K562 (cell line): ENCODE measurements around the gene CAMK2N1. TPM values are rescaled to one million over a fixed set of nuclear protein-coding genes. Genes with fewer than 3 reads are reported as not detected.
A peak's percentile ranks its signal among the peaks of the same experiment; 100 is the strongest.

Source experiments
- ATAC-seq: fragments of 200-7000 bp; cut with Tn5 transposase; 3 replicates; pipeline ENCODE4 v1.9.1; 2020; ENCODE audit warnings: moderate library complexity
- BruUV-seq: library from RNA; stranded (reverse); fragments of 400-500 nt; replicated peaks from 2 replicates; lab custom pipeline; 2021; lab: Mats Ljungman, UMichigan
- CTCF ChIA-PET: fragments of 300-600 bp; formaldehyde crosslinking; extraction: SDS; loops from one replicate; lab custom pipeline; 2021; ENCODE audit warnings: low intra/inter-chr PET ratio; lab: Yijun Ruan, JAX
- POLR2A ChIA-PET: fragments of 300-600, 350-650 bp; sonication (Branson Sonifier 250); formaldehyde crosslinking; extraction: SDS; loops from one replicate; lab custom pipeline; 2021; ENCODE audit warnings: antibody characterized with exemption, inconsistent platforms; lab: Yijun Ruan, JAX
- DNase-seq, 4 experiments: peaks; one replicate each; pipeline versions ENCODE4 v3.0.0 to v3.0.0-alpha.2; 2011 to 2018; ENCODE audit warnings: low spot score in 3 of 4, mixed read lengths in 3 of 4; ENCODE audit errors: extremely low read depth in 1 of 4
- FAIRE-seq: peaks from 2 replicates; lab custom pipeline; 2011; peaks lifted over from hg19 to GRCh38; lab: Jason Lieb, UNC
- H2AFZ ChIP-seq: 2 replicates; pipeline ENCODE4 v1.6.0; 2011; ENCODE audit warnings: low read depth, low read length, control low read depth, inconsistent platforms
- H3K27ac ChIP-seq: fragments of 200-600 bp; 3 replicates; pipeline ENCODE4 v1.8.0; 2011; ENCODE audit warnings: low read depth, mild to moderate bottlenecking, control low read depth, inconsistent platforms, low read length, moderate library complexity, mixed read lengths; ENCODE audit errors: extremely low read depth
- H3K27me3 ChIP-seq, 2 experiments: fragments of 300-600 bp in 1 of 2; 2 replicates in 1 of 2; 3 replicates in 1 of 2; pipeline versions ENCODE4 v1.6.0 to v1.8.0; 2011; ENCODE audit warnings: inconsistent platforms in 2 of 2, low read length in 2 of 2, mild to moderate bottlenecking in 1 of 2, mixed read lengths in 1 of 2, moderate library complexity in 1 of 2; ENCODE audit not compliant: control insufficient read depth in 2 of 2, insufficient read depth in 2 of 2
- H3K36me3 ChIP-seq: fragments of 300-600 bp; 3 replicates; pipeline ENCODE4 v1.8.0; 2011; ENCODE audit warnings: mild to moderate bottlenecking, low read length, inconsistent platforms; ENCODE audit not compliant: control insufficient read depth, insufficient read depth
- H3K4me1 ChIP-seq, 2 experiments: fragments of 200-600 bp in 1 of 2; replicated peaks in 1 of 2; 2 replicates in 1 of 2; 3 replicates in 1 of 2; pipeline versions ENCODE4 v1.5.1 to v1.8.0; 2011; ENCODE audit warnings: inconsistent platforms in 2 of 2, low read length in 2 of 2, mild to moderate bottlenecking in 1 of 2, mixed read lengths in 1 of 2, moderate library complexity in 1 of 2; ENCODE audit not compliant: control insufficient read depth in 2 of 2, insufficient read depth in 2 of 2
- H3K4me2 ChIP-seq: 2 replicates; pipeline ENCODE4 v1.6.1; 2011; ENCODE audit warnings: low read length, control low read depth, inconsistent platforms, mixed read lengths; ENCODE audit not compliant: insufficient read depth
- H3K4me3 ChIP-seq: fragments of 200-600 bp; sonication (generic), shearing (Covaris generic); 2 replicates; pipeline ENCODE4 v1.5.1; 2016; ENCODE audit warnings: control low read depth, inconsistent platforms
- H3K79me2 ChIP-seq: fragments of 200-600 bp; 3 replicates; pipeline ENCODE4 v1.8.0; 2011; ENCODE audit warnings: low read length, inconsistent platforms; ENCODE audit not compliant: control insufficient read depth, insufficient read depth
- H3K9ac ChIP-seq, 2 experiments: 2 replicates each; pipeline versions ENCODE4 v1.6.0 to v1.6.1; 2011; ENCODE audit warnings: low read depth in 2 of 2, low read length in 2 of 2, control low read depth in 1 of 2, inconsistent platforms in 1 of 2, mild to moderate bottlenecking in 1 of 2, mixed read lengths in 1 of 2; ENCODE audit not compliant: insufficient read depth in 1 of 2
- H3K9me1 ChIP-seq: one replicate; pipeline ENCODE4 v1.6.0; 2011; ENCODE audit warnings: inconsistent platforms, mild to moderate bottlenecking, low read length, moderate library complexity; ENCODE audit not compliant: control insufficient read depth, insufficient read depth
- H3K9me3 ChIP-seq: replicated peaks from 2 replicates; pipeline ENCODE4 v1.5.1; 2011; ENCODE audit warnings: low read depth, low read length, inconsistent platforms; ENCODE audit not compliant: control insufficient read depth, insufficient read depth
- H4K20me1 ChIP-seq: replicated peaks from 2 replicates; pipeline ENCODE4 v1.6.1; 2011; ENCODE audit warnings: low read length, inconsistent platforms, mixed read lengths; ENCODE audit not compliant: control insufficient read depth, insufficient read depth
- ELF4 ChIP-seq: fragments of 450-650 bp; formaldehyde crosslinking; IDR thresholded peaks from 2 replicates; pipeline ENCODE4 v1.4.0; 2022; ENCODE audit warnings: missing genetic modification characterization
- LEF1 ChIP-seq: fragments of 450-650 bp; IDR thresholded peaks from 2 replicates; pipeline ENCODE4 v1.6.1; 2016; ENCODE audit warnings: mild to moderate bottlenecking
- MAFG ChIP-seq: fragments of 450-650 bp; conservative IDR thresholded peaks from 2 replicates; pipeline ENCODE4 v1.6.1; 2016; ENCODE audit warnings: missing genetic modification characterization, missing compliant biosample characterization
- PHF20 ChIP-seq: fragments of 450-650 bp; IDR thresholded peaks from 2 replicates; pipeline ENCODE4 v1.6.1; 2018; ENCODE audit not compliant: partially characterized antibody
- PRPF4 ChIP-seq: fragments of 200-400 bp; formaldehyde crosslinking; IDR thresholded peaks from one replicate; pipeline ENCODE4 v1.6.1; 2017; ENCODE audit warnings: low read length, low read depth, mild to moderate bottlenecking; ENCODE audit not compliant: insufficient read depth, poor library complexity, severe bottlenecking
- SPI1 ChIP-seq: IDR thresholded peaks from 2 replicates; pipeline ENCODE4 v1.6.1; 2011; ENCODE audit warnings: low read depth, low read length, control low read depth, borderline replicate concordance
- TGIF2 ChIP-seq: sonication (generic); formaldehyde crosslinking; IDR thresholded peaks from 2 replicates; pipeline ENCODE4 v1.8.1; 2022; ENCODE audit warnings: mild to moderate bottlenecking, missing genetic modification reagents, moderate library complexity
- ZNF146 ChIP-seq: IDR thresholded peaks from one replicate; pipeline ENCODE4 v1.6.1; 2018; ENCODE audit warnings: missing compliant biosample characterization; ENCODE audit not compliant: unreplicated experiment
- WGBS: fragments of 100-300 bp; shearing (Covaris generic); methylation state at CpG from one replicate; pipeline ENCODE4 v1.1.6; 2016; ENCODE audit warnings: low coverage, mixed read lengths; ENCODE audit not compliant: insufficient coverage; ENCODE audit errors: missing lambda C conversion rate; 5-methylcytosine and 5-hydroxymethylcytosine counted together
- in situ Hi-C: fragments of 300-500 bp; cut with MboI; formaldehyde crosslinking; loops from 4 replicates; pipeline ENCODE4 v1.15.0; 2018; ENCODE audit warnings: inconsistent platforms, mixed read lengths
- intact Hi-C: fragments of 100-400 bp; cut with micrococcal nuclease; formaldehyde crosslinking; loops from 2 replicates; pipeline ENCODE4 v1.14.2; 2022
- polyA plus RNA-seq, 8 experiments: library from polyadenylated mRNA; depleted of rRNA in 4 of 8; stranded (reverse) in 5 of 8; unstranded in 3 of 8; fragments of >200 nt; fragmentation: Nextera tagmentation in 2 of 8; fragmentation: Illumina TruSeq in 1 of 8; extraction: Ambion mirVana in 2 of 8; extraction: Trizol in 1 of 8; gene quantifications; 2 replicates each; pipeline versions ENCODE4 v1.2.1 to v1.2.3, GENCODE V29; 2011 to 2014; ENCODE audit warnings: inconsistent platforms in 1 of 8, missing spikeins in 1 of 8
- total RNA-seq, 7 experiments: library from RNA; depleted of rRNA in 6 of 7; stranded (reverse); fragments of >200 nt in 6 of 7; fragmentation: Illumina TruSeq in 2 of 7; extraction: Trizol in 2 of 7; gene quantifications; 2 replicates each; pipeline versions ENCODE4 v1.2.1 to v1.2.3, GENCODE V29; 2011 to 2021; ENCODE audit warnings: low replicate concordance in 1 of 7
- TF ChIP-seq, protein P1 (sequence below): sonication (generic); formaldehyde crosslinking; IDR thresholded peaks from 2 replicates; pipeline ENCODE4 v1.8.0; 2022; ENCODE audit warnings: missing genetic modification reagents, mild to moderate bottlenecking, borderline replicate concordance
- TF ChIP-seq, protein P2 (sequence below): sonication (generic); formaldehyde crosslinking; IDR thresholded peaks from 2 replicates; pipeline ENCODE4 v1.9.0; 2022; ENCODE audit warnings: mild to moderate bottlenecking, missing genetic modification reagents
- TF ChIP-seq, protein P3 (sequence below), 2 experiments: fragments of 450-650 bp in 1 of 2; IDR thresholded peaks; 2 replicates each; pipeline ENCODE4 v1.6.1; 2011 to 2017; ENCODE audit warnings: low read depth in 2 of 2, antibody characterized with exemption in 1 of 2, borderline replicate concordance in 1 of 2, low read length in 1 of 2, mild to moderate bottlenecking in 1 of 2, mixed read lengths in 1 of 2; ENCODE audit not compliant: control insufficient read depth in 1 of 2

CAMK2N1 gene
- total and polyA plus RNA-seq, 9 of the 15 experiments (the other 6 are each of a cell fraction or from before 2014, with no cell fraction given), result 0.09 to 1.4 (median 0.34) TPM

DNA sequence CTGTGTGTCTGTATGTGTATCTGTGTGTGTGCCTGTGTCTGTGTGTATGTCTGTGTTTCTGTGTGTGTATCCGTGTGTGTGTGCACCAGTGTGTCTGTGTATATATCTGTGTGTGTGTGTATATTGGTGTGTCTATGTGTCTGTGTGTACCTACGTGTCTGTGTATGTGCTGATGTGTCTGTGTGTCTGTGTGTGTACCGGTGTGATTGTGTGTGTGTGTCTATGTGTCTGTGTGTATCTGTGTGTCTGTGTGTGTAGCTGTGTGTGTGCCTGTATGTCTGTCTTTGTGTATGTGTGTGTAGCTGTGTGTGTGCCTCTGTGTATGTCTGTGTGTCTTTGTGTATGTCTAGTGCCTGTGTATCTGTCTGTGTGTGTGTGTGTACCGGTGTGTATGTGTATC is 32.0 kb downstream of the CAMK2N1 start:
- BruUV-seq, result no TSS peak
- Histone ChIP-seq H3K4me3 (no peak overlapping the region), H3K27me3 (peaks cover 10 to 22% of the 10 kb centered on the region in 2 experiments; a peak in 4 of 5 replicates), H3K27ac (no peak overlapping the region), H3K36me3 (no peaks in the 10 kb centered on the region), H3K9me3 (no peaks in the 10 kb centered on the region), H3K79me2 (no peaks in the 10 kb centered on the region), H2AFZ (no peak overlapping the region), H3K4me2 (no peak overlapping the region), H3K9me1 (no peaks in the 10 kb centered on the region), H3K9ac (no peak overlapping the region), H3K4me1 (no peaks in the 10 kb centered on the region), H4K20me1 (peaks cover 4% of the 10 kb centered on the region; the same call in 1 of the 2 replicates)
- intact Hi-C loops (no loop called here), in situ Hi-C loops (no loop called here)
- no peak for ATAC-seq
- no peak for DNase-seq
- WGBS, result 3% methylated on average over 4 of the region's 4 CpGs
- TF ChIP-seq ELF4 (0 out of 2 replicates have a peak, but pooled peaks have one; percentile 5), PHF20 (peak; percentile 20)
- TF ChIP-seq, protein P1, sequence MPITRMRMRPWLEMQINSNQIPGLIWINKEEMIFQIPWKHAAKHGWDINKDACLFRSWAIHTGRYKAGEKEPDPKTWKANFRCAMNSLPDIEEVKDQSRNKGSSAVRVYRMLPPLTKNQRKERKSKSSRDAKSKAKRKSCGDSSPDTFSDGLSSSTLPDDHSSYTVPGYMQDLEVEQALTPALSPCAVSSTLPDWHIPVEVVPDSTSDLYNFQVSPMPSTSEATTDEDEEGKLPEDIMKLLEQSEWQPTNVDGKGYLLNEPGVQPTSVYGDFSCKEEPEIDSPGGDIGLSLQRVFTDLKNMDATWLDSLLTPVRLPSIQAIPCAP (CRISPR knock-in tag), result no peak
- peak; percentile 82 for FAIRE-seq
- CTCF ChIA-PET, result no interaction called here
- POLR2A ChIA-PET, result no interaction called here

DNA sequence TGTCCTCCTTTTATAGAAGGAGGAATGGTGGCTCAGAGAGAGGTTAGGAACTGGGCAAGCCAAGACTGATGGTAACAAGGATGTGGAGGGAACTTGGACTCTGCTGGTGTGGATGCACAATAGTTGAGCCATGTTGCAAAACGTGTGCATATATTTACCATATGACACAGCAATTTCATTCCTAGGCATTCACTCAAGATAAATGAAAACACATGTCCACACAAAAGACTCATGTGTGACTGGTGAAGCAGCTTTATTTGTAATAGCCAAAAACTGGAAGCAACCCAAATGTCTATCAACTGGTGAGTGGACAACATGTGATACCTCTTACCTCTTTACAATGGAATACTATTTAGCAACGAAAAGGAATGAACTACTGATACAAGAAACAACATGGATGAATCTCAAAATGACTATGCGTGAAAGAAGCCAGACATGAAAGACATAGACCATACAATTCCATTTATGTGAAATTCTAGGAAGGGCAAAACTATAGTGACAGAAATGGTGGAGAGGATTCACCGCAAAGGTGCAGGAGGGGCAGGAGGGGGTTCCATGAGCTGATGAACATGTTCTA is 36.2 kb downstream of the CAMK2N1 start:
- CTCF ChIA-PET, result no interaction called here
- H3K4me3 ChIP-seq, result no peak overlapping the region
- no peak overlapping the region for H3K27ac ChIP-seq
- DNase-seq (no peak), FAIRE-seq (no peak), ATAC-seq (no peak)
- H2AFZ ChIP-seq, result no peak overlapping the region
- in situ Hi-C loops (no loop called here), intact Hi-C loops (no loop called here)
- no peaks in the 10 kb centered on the region for H3K4me1 ChIP-seq
- peaks cover 8 to 51% of the 10 kb centered on the region in 2 experiments; a peak in 3 of 5 replicates for H3K27me3 ChIP-seq
- H3K9me3 ChIP-seq, result no peaks in the 10 kb centered on the region
- WGBS, result 17% methylated on average over 4 of the region's 4 CpGs
- H3K9me1 ChIP-seq, result no peaks in the 10 kb centered on the region
- no peak overlapping the region for H3K4me2 ChIP-seq
- H3K79me2 ChIP-seq, result no peaks in the 10 kb centered on the region
- H3K9ac ChIP-seq, result no peak overlapping the region
- POLR2A ChIA-PET, result interaction anchor here (1.7 kb wide), 1 partner anchor 16 kb away, joined by 5 read pairs; no protein-coding TSS in a partner anchor
- no peaks in the 10 kb centered on the region for H3K36me3 ChIP-seq
- BruUV-seq, result no TSS peak
- peaks cover 4% of the 10 kb centered on the region; the same call in 1 of the 2 replicates for H4K20me1 ChIP-seq
- no peak for TF ChIP-seq LEF1
- no peak for TF ChIP-seq SPI1
- TF ChIP-seq, protein P2, sequence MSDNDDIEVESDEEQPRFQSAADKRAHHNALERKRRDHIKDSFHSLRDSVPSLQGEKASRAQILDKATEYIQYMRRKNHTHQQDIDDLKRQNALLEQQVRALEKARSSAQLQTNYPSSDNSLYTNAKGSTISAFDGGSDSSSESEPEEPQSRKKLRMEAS (CRISPR knock-in tag), result no peak
- TF ChIP-seq PRPF4, result no peak
- peak; percentile 65; the same call in 1 of the 2 replicates for TF ChIP-seq MAFG
- TF ChIP-seq ZNF146 (CRISPR knock-in tag), result peak; percentile 36
- TF ChIP-seq, protein P3, sequence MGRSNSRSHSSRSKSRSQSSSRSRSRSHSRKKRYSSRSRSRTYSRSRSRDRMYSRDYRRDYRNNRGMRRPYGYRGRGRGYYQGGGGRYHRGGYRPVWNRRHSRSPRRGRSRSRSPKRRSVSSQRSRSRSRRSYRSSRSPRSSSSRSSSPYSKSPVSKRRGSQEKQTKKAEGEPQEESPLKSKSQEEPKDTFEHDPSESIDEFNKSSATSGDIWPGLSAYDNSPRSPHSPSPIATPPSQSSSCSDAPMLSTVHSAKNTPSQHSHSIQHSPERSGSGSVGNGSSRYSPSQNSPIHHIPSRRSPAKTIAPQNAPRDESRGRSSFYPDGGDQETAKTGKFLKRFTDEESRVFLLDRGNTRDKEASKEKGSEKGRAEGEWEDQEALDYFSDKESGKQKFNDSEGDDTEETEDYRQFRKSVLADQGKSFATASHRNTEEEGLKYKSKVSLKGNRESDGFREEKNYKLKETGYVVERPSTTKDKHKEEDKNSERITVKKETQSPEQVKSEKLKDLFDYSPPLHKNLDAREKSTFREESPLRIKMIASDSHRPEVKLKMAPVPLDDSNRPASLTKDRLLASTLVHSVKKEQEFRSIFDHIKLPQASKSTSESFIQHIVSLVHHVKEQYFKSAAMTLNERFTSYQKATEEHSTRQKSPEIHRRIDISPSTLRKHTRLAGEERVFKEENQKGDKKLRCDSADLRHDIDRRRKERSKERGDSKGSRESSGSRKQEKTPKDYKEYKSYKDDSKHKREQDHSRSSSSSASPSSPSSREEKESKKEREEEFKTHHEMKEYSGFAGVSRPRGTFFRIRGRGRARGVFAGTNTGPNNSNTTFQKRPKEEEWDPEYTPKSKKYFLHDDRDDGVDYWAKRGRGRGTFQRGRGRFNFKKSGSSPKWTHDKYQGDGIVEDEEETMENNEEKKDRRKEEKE (IDR thresholded peaks at IDR 0.05; ENCODE audit: borderline replicate concordance in 1 of 2, control insufficient read depth in 1 of 2, low read depth in 2 of 2, low read length in 1 of 2), result no peak
- no peak for TF ChIP-seq TGIF2 (CRISPR knock-in tag)
